ENCODE measurements around the gene AP5B1. TPM values are rescaled to one million over a fixed set of nuclear protein-coding genes. Genes with fewer than 3 reads are reported as not detected.
"Not testable (repeated sequence)": the region's sequence is repeated elsewhere in the genome, so short reads cannot be mapped to it uniquely, and the experiment has no call there.

AP5B1 gene
- total RNA-seq, 1 donor from 2014 or later: 10.2 TPM

DNA sequence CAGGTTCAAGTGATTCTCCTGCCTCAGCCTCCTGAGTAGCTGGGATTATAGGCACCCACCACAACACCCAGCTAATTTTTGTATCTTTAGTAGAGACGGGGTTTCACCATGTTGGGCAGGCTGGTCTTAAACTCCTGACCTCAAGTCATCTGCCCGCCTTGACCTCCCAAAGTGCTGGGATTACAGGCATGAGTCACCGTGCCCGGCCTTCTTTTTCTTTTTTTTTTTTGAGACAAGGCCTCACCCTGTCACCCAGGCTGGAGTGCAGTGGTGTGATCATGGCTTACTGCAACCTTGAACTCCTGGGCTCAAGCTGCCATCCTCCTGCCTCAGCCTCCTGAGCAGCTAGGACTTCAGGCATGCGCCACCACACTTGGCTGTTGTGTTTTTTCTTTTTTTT, 13.0 kb downstream of the AP5B1 start:
- DNase-seq (ENCODE audit: low read depth): not testable (repeated sequence)

DNA sequence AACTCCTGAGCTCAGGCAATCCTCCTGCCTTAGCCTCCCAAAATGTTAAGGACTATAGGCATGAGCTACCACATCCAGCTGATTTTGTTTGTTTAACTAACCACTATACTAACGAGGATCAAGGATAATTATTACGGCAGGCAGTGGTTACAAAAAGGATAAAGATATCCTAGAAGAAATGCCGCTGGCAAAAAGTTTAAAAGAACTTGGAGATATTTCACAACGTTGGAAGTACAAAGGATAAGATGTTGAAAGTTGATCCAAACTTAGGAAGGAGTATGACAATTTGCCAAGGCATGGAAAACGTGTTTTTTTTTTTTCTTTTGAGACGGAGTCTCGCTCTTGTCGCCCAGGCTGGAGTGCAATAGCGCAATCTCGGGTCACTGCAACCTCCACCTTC, 13.4 kb downstream of the AP5B1 start:
- no peak for DNase-seq (ENCODE audit: low read depth)

DNA sequence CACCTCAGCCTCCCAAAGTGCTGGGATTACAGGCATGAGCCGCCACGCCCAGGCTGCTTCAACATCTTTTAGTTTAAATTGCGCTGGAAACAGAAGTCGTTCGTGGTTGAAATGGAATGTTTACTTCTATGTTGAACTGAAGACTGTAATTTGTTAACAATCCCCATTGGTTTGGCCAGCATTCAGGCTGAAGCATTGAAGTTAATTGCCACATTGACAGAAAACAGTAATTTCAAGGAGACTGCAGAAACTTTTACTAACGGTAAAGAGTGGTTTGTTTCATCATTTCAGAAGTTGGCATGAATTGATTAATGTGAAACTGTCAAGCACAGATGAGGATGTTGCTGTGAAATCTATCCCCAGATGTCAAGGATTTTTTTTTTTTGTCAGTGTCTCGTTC, 14.2 kb downstream of the AP5B1 start:
- peak; percentile 12 for DNase-seq (ENCODE audit: low read depth)

DNA sequence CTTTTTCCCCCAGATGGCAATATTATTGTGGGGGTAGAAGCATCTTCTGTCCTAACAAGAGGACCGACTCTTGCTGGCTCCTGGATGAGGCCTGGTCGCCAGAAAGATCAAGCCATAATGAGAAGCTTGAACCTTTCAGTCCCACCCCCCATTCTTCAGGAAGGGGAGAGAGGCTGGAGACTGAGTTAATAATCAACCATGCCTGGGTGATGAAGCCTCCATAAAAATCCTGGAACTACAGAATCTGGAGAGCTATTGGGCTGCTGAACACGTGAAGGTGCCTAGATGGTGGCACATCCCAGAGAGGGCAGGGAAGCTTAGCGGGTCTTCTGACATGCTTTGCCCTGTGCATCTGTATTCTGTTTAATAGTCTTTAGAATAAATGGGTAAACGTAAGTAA, 16.3 kb downstream of the AP5B1 start:
- DNase-seq (ENCODE audit: low read depth): no peak

DNA sequence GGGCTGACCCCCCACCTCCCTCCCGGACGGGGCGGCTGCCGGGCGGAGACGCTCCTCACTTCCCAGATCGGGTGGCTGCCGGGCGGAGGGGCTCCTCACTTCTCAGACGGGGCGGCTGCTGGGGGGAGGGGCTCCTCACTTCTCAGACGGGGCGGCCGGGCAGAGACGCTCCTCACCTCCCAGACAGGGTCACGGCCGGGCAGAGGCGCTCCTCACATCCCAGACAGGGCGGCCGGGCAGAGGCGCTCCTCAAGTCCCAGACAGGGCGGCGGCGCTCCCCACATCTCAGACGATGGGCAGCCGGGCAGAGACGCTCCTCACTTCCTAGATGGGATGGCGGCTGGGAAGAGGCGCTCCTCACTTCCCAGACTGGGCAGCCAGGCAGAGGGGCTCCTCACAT, 18.0 kb downstream of the AP5B1 start:
- not testable (repeated sequence) for DNase-seq (ENCODE audit: low read depth)

DNA sequence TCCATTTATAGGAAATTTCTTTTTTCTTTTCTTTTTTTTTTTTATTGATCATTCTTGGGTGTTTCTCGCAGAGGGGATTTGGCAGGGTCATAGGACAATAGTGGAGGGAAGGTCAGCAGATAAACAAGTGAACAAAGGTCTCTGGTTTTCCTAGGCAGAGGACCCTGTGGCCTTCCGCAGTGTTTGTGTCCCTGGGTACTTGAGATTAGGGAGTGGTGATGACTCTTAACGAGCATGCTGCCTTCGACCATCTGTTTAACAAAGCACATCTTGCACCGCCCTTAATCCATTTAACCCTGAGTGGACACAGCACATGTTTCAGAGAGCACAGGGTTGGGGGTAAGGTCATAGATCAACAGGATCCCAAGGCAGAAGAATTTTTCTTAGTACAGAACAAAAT, 18.6 kb downstream of the AP5B1 start:
- not testable (repeated sequence) for DNase-seq (ENCODE audit: low read depth)

DNA sequence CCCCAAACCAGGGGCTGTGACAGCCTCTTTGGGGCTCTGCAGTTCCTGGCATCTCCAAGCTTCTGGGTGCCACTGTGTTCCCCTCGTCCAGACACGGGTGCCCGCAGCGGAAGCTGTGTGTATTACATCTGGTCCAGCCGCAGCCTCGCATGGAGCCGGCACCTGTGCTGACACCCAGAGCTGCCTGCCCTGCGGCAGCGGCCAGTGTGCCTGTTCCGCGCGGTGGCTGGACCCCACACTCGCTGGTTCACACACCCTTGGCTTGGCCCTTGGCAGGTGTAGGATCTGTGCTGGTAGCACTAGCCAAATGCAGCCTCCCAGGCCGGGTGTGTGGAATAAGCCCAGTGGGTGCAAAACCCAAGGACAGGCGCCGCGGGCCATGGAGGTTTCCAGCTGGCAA, 35.7 kb downstream of the AP5B1 start:
- DNase-seq (ENCODE audit: low read depth): no peak

DNA sequence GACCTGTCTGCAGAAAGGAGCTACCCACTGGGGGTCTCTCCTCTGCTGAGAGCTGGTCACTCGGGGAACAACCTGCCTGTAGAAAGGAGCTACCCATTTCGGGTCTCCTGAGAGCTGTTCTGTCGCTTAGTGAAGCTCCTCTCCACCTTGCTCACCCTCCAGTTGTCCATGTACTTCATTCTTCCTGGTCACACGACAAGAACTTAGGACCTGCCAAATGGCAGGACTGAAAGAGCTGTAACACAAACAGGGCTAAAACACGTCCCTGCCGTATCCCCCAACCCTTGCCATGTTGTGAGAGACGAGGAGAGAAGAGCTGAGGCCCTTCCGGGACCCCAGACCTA, 36.1 kb downstream of the AP5B1 start:
- no peak for DNase-seq (ENCODE audit: low read depth)

DNA sequence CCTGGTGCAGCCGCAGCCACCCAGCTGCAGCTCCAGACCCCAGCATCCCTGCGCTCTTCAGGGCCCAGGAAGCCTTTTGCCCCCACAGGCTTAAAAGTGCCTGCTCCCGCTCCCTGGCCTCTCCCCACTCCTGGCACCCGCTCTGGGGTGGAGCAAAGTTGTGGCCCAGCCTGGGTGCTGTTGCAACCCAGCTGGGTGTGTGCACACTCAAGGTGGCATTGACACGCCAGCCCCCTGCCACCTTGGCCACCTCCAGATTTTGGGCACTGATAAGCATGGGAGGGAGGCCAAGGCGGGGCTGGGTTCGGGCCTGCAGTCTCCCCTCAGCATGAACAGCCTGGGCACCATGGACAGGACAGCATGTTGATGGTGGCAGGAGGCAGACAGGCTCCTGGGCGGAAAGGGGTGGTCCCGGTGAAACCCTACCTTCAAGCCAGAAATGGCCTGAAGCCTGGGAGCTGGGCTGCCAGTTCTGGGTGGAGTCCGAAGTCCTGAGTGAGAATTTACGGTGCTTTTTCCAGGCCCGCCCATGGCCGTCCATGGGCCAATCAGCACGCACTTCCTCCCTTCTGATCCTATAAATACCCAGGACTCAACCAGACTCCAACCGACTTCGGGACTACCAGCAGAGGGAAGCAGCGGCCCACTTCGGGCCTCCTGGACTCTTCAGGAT, 36.6 kb downstream of the AP5B1 start:
- peak; percentile 41 for DNase-seq (ENCODE audit: low read depth)

DNA sequence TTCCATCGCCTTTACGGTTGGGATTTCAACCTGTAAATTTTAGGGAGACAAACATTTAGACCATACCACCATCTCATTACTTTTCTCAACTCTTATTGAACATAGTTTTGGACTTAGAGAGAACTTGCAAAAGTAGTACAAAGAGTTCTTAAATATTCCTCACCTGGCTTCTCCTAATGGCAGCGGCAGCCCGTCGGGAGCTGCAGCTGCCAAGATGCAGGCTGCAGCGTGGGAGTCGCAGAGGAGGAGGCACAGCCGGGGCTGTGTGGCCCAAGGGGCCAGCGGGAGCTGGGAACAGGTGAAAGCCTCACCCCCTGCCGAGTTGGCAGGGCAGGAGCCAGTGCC, 37.1 kb downstream of the AP5B1 start:
- no peak for DNase-seq (ENCODE audit: low read depth)

DNA sequence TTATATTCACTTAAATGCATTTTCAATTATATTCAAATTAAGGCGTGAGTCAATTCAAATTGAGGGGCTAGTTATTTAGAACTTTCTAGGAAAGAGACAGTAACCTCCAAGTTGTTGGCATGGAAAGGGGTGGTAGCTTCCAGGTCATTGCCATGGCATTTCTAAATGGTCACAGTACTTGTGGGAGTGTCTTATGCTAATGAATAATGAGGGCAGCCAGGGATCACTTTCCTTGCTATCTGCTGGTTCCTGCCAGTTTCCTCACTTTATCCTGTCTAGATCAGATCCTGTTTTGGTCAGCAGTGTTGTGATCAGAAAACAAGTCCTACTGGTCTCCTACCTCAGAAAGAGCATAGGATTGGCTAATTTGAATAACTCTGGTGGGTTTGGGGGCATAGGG, 38.4 kb downstream of the AP5B1 start:
- no peak for DNase-seq (ENCODE audit: low read depth)

DNA sequence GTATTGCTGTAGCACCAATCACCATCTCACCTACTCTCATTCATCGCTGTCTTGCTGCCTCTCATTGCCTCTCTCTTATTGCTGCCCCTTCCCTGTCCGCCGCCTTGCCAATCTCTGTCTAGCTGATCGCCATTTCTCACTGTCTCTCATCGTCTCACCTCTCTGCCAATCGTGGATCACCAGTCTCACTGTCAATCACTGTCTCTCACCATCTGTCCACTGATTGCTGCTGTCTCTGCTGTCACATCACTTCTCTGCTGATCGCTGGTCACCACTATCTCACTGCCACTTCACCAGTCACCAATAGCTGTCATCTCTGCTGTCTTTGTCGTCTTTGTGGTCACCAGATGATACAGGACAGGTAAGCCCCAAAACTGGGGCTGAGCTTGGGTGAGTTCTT, 39.6 kb downstream of the AP5B1 start:
- DNase-seq (ENCODE audit: low read depth): no peak

DNA sequence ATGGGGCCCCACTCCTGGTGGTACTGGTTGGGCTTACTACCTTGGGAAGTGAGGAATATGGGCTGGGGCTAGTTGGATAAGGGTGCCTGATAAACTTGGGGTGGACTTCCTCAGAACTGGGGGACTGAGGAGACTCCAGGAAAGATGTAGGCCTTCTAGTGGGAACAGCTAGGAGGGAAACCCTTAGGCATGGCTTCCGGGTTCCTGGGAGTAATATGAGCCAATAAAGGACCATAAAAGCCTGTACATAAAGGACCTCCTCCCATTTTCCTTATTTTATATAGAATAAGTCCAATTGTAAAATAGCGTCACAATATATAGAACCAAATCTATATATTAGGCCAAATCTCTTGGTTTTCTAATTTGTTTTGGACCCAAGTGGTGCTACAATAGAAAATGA, 41.8 kb downstream of the AP5B1 start:
- no peak for DNase-seq (ENCODE audit: low read depth)

DNA sequence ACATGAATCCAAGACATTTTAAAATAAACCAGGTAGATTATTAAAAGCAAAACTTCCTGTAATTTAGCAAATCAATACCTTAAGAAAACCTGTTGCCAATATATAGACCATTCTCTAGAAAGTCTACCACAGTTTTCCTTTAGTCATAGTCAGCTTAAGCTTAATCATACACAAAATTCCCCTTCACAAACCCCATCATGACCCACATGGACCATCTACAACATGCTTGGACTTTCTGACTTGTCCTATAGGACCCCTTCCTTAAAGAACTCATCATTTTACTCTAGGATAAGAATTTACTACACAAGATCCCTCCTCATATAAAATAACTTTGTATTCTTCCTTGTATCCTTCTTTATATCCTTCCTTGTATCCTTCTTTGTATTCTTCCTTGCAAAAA, 44.0 kb downstream of the AP5B1 start:
- DNase-seq (ENCODE audit: low read depth): no peak

DNA sequence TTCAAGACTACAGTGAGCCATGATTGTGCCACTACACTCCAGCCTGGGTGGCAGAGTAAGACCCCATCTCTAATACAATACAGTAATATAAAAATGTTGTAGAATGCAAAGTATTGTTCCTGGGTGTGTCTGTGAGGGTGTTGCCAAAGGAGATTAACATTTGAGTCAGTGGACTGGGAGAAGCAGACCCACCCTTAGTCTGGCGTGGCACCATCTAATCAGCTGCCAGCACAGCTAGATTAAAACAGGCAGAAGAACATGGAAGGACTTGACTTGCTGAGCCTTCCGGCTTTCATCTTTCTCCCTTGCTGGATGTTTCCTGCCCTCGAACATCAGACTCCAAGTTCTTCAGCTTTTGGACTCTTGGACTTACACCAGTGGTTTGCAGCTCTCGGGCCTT, 45.7 kb downstream of the AP5B1 start:
- not testable (repeated sequence) for DNase-seq (ENCODE audit: low read depth)

DNA sequence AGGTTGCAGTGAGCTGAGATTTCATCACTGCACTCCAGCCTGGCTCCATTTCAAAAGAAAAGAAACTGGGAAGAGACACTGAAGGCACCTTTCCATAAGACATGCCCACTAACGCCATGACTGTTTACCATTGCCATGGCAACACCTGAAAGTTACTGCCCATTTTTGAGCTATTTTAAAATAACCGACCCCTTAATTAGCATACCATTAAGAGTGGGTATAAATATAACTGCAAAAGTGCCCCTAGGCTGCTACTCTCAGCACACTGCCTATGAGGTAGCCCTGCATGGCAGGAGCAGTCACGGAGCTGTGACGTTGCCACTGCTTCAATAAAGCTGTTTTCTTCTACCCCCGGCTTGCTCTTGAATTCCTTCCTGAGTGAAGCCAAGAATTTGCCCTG, 50.3 kb downstream of the AP5B1 start:
- DNase-seq (ENCODE audit: low read depth): no peak

DNA sequence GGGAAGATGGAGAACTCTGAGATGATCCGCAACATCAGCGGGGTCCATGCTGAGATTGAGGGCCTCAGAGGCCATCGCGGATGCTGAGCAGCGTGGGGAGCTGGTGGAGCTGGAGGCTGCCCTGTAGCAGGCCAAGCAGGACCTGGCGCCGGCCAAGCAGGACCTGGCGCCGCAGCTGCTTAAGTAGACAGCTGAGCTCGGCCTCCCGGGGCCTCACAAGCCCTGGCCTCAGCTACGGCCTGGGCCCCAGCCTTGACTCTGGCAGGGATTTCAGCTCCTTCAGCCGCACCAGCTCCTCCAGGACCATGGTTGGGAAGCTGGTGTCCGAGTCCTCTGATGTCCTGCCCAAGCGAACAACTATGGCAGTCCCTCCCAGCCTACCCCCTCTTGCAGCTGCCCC, 52.9 kb downstream of the AP5B1 start:
- DNase-seq (ENCODE audit: low read depth): no peak

DNA sequence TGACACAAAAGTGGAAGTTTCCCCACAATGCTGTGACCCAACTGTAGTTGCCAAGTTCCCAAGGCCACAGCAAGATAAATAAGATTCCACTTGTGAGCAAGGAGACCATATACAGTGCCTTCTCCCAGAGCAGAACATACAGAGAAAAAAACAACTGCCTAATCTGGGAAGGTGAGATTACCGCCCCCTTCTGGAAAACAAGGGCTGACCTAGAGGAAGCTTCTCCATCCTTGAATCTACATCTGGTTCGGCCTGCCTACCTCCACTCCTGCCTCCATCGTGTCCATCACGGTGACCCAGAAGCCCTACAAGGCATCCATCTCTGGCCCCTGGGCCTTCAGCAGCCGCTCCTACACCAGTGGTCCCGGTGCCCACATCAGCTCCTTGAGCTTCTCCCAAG, 54.1 kb downstream of the AP5B1 start:
- no peak for DNase-seq (ENCODE audit: low read depth)

Other genes starting within 250 kb of the AP5B1 start
- 26.4 and 27.5 TPM in 2 replicates for gene LTBP3, start 222.6 kb downstream of the AP5B1 start, total RNA-seq
- 41.4 and 42.4 TPM in 2 replicates for gene ZNRD2, start 210.5 kb downstream of the AP5B1 start, total RNA-seq
- 91.7 and 116 TPM in 2 replicates for gene FAM89B, start 208.4 kb downstream of the AP5B1 start, total RNA-seq
- gene EHBP1L1, start 204.9 kb downstream of the AP5B1 start, total RNA-seq: 591 and 791 TPM in 2 replicates
- not detected in 2 replicates for gene KCNK7, start 185.2 kb downstream of the AP5B1 start, total RNA-seq
- 30.9 and 32.7 TPM in 2 replicates for gene MAP3K11, start 166.8 kb downstream of the AP5B1 start, total RNA-seq
- gene PCNX3, start 165.2 kb downstream of the AP5B1 start, total RNA-seq: 21.6 and 25.2 TPM in 2 replicates
- 19.7 and 42.6 TPM in 2 replicates for gene SIPA1, start 142.9 kb downstream of the AP5B1 start, total RNA-seq
- gene RELA, start 118.1 kb downstream of the AP5B1 start, total RNA-seq: 32.8 and 37.1 TPM in 2 replicates
- gene KAT5, start 68.7 kb downstream of the AP5B1 start, total RNA-seq: 37.8 and 43.2 TPM in 2 replicates
- gene RNASEH2C, start 60.2 kb downstream of the AP5B1 start, total RNA-seq: 37.1 and 83.3 TPM in 2 replicates
- not detected in 2 replicates for gene OVOL1, start 6.1 kb upstream of the AP5B1 start, total RNA-seq
- 0.36 and 0.40 TPM in 2 replicates for gene SNX32, start 53.0 kb upstream of the AP5B1 start, total RNA-seq
- gene CFL1, start 77.2 kb upstream of the AP5B1 start, total RNA-seq: 748 and 837 TPM in 2 replicates
- gene MUS81, start 79.5 kb upstream of the AP5B1 start, total RNA-seq: 46.8 and 47.6 TPM in 2 replicates
- 124 and 141 TPM in 2 replicates for gene EFEMP2, start 91.8 kb upstream of the AP5B1 start, total RNA-seq
- not detected in 2 replicates for gene CTSW, start 98.9 kb upstream of the AP5B1 start, total RNA-seq
- 92.4 and 103 TPM in 2 replicates for gene FIBP, start 107.5 kb upstream of the AP5B1 start, total RNA-seq
- 76.4 and 102 TPM in 2 replicates for gene CCDC85B, start 109.7 kb upstream of the AP5B1 start, total RNA-seq
- gene FOSL1, start 119.4 kb upstream of the AP5B1 start, total RNA-seq: 7.5 and 11.6 TPM in 2 replicates
- gene C11orf68, start 138.1 kb upstream of the AP5B1 start, total RNA-seq: 30.5 and 36.2 TPM in 2 replicates
- gene DRAP1, start 138.4 kb upstream of the AP5B1 start, total RNA-seq: 133 and 165 TPM in 2 replicates
- gene TSGA10IP, start 164.5 kb upstream of the AP5B1 start, total RNA-seq: not detected in 2 replicates
- 32.3 and 39.2 TPM in 2 replicates for gene SART1, start 180.8 kb upstream of the AP5B1 start, total RNA-seq
- gene EIF1AD, start 221.2 kb upstream of the AP5B1 start, total RNA-seq: 39.4 and 41.3 TPM in 2 replicates
- gene BANF1, start 221.5 kb upstream of the AP5B1 start, total RNA-seq: 59.3 and 67.2 TPM in 2 replicates
- 1.9 TPM in 1 of 2 replicates, not detected in the other for gene CST6, start 231.0 kb upstream of the AP5B1 start, total RNA-seq
- gene CATSPER1, start 245.5 kb upstream of the AP5B1 start, total RNA-seq: not detected in 2 replicates